HEK293 (cell line): ENCODE measurements around the gene ZNF708.

Experiments
- HOXA7 ChIP-seq: sonication (generic); formaldehyde crosslinking; IDR thresholded peaks from 2 replicates; pipeline ENCODE4 v1.8.1; 2022; ENCODE audit warnings: missing genetic modification reagents, borderline replicate concordance
- KLF16 ChIP-seq: fragments of 450-650 bp; formaldehyde crosslinking; IDR thresholded peaks from 2 replicates; pipeline ENCODE4 v1.5.1; 2017; ENCODE audit warnings: missing biosample characterization, missing genetic modification characterization
- PRDM1 ChIP-seq: fragments of 450-650 bp; formaldehyde crosslinking; IDR thresholded peaks from 2 replicates; pipeline ENCODE4; 2016; ENCODE audit warnings: missing biosample characterization, missing genetic modification characterization
- PRDM10 ChIP-seq: fragments of 450-650 bp; formaldehyde crosslinking; IDR thresholded peaks from 2 replicates; pipeline ENCODE4 v1.5.1; 2016; ENCODE audit warnings: missing biosample characterization, missing genetic modification characterization
- SCRT2 ChIP-seq: fragments of 450-650 bp; formaldehyde crosslinking; IDR thresholded peaks from 2 replicates; pipeline ENCODE4 v1.5.1; 2016; ENCODE audit warnings: missing biosample characterization, missing genetic modification characterization
- WT1 ChIP-seq: fragments of 450-650 bp; formaldehyde crosslinking; IDR thresholded peaks from 2 replicates; pipeline ENCODE4 v1.5.1; 2016; ENCODE audit warnings: missing biosample characterization, missing genetic modification characterization
- ZBTB11 ChIP-seq: fragments of 450-650 bp; formaldehyde crosslinking; conservative IDR thresholded peaks from 2 replicates; pipeline ENCODE4 v1.5.1; 2016; ENCODE audit warnings: low read depth, missing biosample characterization, missing genetic modification characterization
- ZBTB17 ChIP-seq: fragments of 450-650 bp; formaldehyde crosslinking; IDR thresholded peaks from 2 replicates; pipeline ENCODE4 v1.5.1; 2016; ENCODE audit warnings: missing biosample characterization, missing genetic modification characterization
- ZFHX2 ChIP-seq: fragments of 450-650 bp; formaldehyde crosslinking; conservative IDR thresholded peaks from 2 replicates; pipeline ENCODE4 v1.5.1; 2016; ENCODE audit warnings: missing biosample characterization, missing genetic modification characterization
- ZNF10 ChIP-seq: fragments of 450-650 bp; formaldehyde crosslinking; IDR thresholded peaks from 2 replicates; pipeline ENCODE4 v1.5.1; 2017; ENCODE audit warnings: missing biosample characterization, missing genetic modification characterization
- ZNF133 ChIP-seq: fragments of 450-650 bp; formaldehyde crosslinking; IDR thresholded peaks from 2 replicates; pipeline ENCODE4 v1.5.1; 2016; ENCODE audit warnings: missing biosample characterization, missing genetic modification characterization
- ZNF19 ChIP-seq: fragments of 450-650 bp; formaldehyde crosslinking; IDR thresholded peaks from 2 replicates; pipeline ENCODE4; 2016; ENCODE audit warnings: missing biosample characterization, missing genetic modification characterization, low read depth
- ZNF214 ChIP-seq: fragments of 450-650 bp; formaldehyde crosslinking; IDR thresholded peaks from 2 replicates; pipeline ENCODE4 v1.5.1; 2017; ENCODE audit warnings: missing biosample characterization, mild to moderate bottlenecking, missing genetic modification characterization, borderline replicate concordance
- ZNF335 ChIP-seq: fragments of 450-650 bp; formaldehyde crosslinking; conservative IDR thresholded peaks from 2 replicates; pipeline ENCODE4 v1.5.1; 2016; ENCODE audit warnings: missing biosample characterization, missing genetic modification characterization
- ZNF404 ChIP-seq: fragments of 450-650 bp; formaldehyde crosslinking; IDR thresholded peaks from 2 replicates; pipeline ENCODE4 v1.5.1; 2017; ENCODE audit warnings: missing biosample characterization, missing genetic modification characterization
- ZNF518A ChIP-seq: fragments of 450-650 bp; formaldehyde crosslinking; conservative IDR thresholded peaks from 2 replicates; pipeline ENCODE4 v1.5.1; 2016; ENCODE audit warnings: low read depth, missing biosample characterization, missing genetic modification characterization
- ZNF529 ChIP-seq: fragments of 450-650 bp; formaldehyde crosslinking; IDR thresholded peaks from 2 replicates; pipeline ENCODE4 v1.5.1; 2017; ENCODE audit warnings: missing genetic modification characterization, missing biosample characterization; ENCODE audit not compliant: insufficient replicate concordance
- ZNF548 ChIP-seq: fragments of 450-650 bp; formaldehyde crosslinking; IDR thresholded peaks from 2 replicates; pipeline ENCODE4 v1.5.1; 2016; ENCODE audit warnings: missing biosample characterization, missing genetic modification characterization
- ZNF555 ChIP-seq: fragments of 450-650 bp; formaldehyde crosslinking; conservative IDR thresholded peaks from 2 replicates; pipeline ENCODE4 v1.5.1; 2017; ENCODE audit warnings: missing biosample characterization, mild to moderate bottlenecking, missing genetic modification characterization, inconsistent platforms
- ZNF561 ChIP-seq: fragments of 450-650 bp; IDR thresholded peaks from 2 replicates; pipeline ENCODE4 v1.5.1; 2018; ENCODE audit warnings: missing biosample characterization, missing genetic modification characterization, borderline replicate concordance
- ZNF600 ChIP-seq: fragments of 450-650 bp; formaldehyde crosslinking; IDR thresholded peaks from 2 replicates; pipeline ENCODE4 v1.5.1; 2016; ENCODE audit warnings: missing biosample characterization, missing genetic modification characterization
- ZNF610 ChIP-seq: fragments of 450-650 bp; formaldehyde crosslinking; IDR thresholded peaks from 2 replicates; pipeline ENCODE4 v1.5.1; 2016; ENCODE audit warnings: missing biosample characterization, missing genetic modification characterization, borderline replicate concordance
- ZSCAN18 ChIP-seq: fragments of 450-650 bp; formaldehyde crosslinking; IDR thresholded peaks from 2 replicates; pipeline ENCODE4 v1.5.1; 2016; ENCODE audit warnings: missing biosample characterization, missing genetic modification characterization
- TF ChIP-seq, protein P1 (sequence below): fragments of 450-650 bp; formaldehyde crosslinking; IDR thresholded peaks from 2 replicates; pipeline ENCODE4 v1.5.1; 2016; ENCODE audit warnings: missing biosample characterization, missing genetic modification characterization

Gene ZNF708

DNA sequence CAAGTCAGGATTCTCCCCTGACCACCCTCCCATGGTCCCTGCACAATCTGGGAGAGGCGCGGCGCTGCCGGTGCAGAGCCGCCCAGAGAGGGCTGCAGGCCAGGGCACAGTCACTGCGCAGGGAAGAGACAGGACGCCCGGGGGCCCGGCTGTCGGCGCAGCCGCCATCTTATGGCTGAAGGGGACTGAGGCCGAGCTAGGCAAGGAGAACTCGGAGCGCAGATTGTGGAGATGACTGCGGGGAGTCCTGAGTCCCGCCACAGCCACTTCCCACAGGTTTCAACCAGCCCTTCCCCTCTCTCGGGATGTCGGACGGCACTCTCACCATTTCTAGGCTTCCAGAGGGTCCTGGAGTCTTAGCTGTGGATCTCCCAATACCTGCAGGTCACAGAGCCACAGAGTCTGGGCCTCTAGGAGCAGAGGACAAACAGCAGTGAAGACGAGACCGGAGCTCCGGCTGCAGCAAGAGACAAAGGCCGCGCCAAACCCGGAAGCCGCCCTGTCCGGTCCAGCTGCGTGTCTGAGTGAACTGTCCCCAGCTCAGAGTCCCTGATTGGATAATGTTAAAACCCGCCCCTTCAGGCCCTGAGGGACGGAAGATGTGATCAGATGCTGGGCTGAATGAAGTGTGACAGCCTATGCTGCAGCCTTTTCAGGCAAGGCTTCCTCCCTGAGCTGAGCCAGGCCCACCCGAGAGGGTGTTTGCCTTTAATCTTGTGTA, at the start of gene ZNF708 (continued):
- TF ChIP-seq ZSCAN18 (tag by site-specific recombination) (no peak), ZNF518A (tag by site-specific recombination) (peak; percentile 33; the same call in 1 of the 2 replicates), ZFHX2 (tag by site-specific recombination) (no peak), ZNF404 (tag by site-specific recombination) (no peak), ZNF19 (tag by site-specific recombination) (no peak), ZNF600 (tag by site-specific recombination) (no peak), WT1 (tag by site-specific recombination) (no peak), ZNF610 (tag by site-specific recombination) (no peak), ZNF214 (tag by site-specific recombination) (no peak), PRDM1 (tag by site-specific recombination) (no peak), HOXA7 (CRISPR knock-in tag) (no peak), ZBTB17 (peak; percentile 71), KLF16 (tag by site-specific recombination) (no peak), ZNF529 (tag by site-specific recombination) (no peak), ZNF133 (no peak), PRDM10 (tag by site-specific recombination) (peak; percentile 41), ZNF335 (tag by site-specific recombination) (peak; percentile 46; the same call in 1 of the 2 replicates), ZNF548 (no peak), ZNF555 (tag by site-specific recombination) (no peak), SCRT2 (tag by site-specific recombination) (peak; percentile 56; the same call in 1 of the 2 replicates), ZNF561 (tag by site-specific recombination) (0 out of 2 replicates have a peak, but pooled peaks have one; percentile 28), ZNF10 (tag by site-specific recombination) (peak; percentile 61; the same call in 1 of the 2 replicates), ZBTB11 (tag by site-specific recombination) (peak; percentile 95)
- TF ChIP-seq, protein P1, sequence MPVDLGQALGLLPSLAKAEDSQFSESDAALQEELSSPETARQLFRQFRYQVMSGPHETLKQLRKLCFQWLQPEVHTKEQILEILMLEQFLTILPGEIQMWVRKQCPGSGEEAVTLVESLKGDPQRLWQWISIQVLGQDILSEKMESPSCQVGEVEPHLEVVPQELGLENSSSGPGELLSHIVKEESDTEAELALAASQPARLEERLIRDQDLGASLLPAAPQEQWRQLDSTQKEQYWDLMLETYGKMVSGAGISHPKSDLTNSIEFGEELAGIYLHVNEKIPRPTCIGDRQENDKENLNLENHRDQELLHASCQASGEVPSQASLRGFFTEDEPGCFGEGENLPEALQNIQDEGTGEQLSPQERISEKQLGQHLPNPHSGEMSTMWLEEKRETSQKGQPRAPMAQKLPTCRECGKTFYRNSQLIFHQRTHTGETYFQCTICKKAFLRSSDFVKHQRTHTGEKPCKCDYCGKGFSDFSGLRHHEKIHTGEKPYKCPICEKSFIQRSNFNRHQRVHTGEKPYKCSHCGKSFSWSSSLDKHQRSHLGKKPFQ = peak; percentile 26; the same call in 1 of the 2 replicates
